H1 (cell line): Measurements from ENCODE around the gene UBE2E1. TPM values are rescaled to one million over a fixed set of nuclear protein-coding genes. Genes with fewer than 3 reads are reported as not detected.
A peak's percentile ranks its signal among the peaks of the same experiment; 100 is the strongest.

Experiments used
- BACH1 ChIP-seq: IDR thresholded peaks from 2 replicates; pipeline ENCODE4 v1.6.1; 2012; ENCODE audit warnings: low read length, improper control_type of control experiment
- CREB1 ChIP-seq: IDR thresholded peaks from 2 replicates; pipeline ENCODE4 v1.6.1; 2012; ENCODE audit warnings: inconsistent platforms
- KDM4A ChIP-seq: IDR thresholded peaks from one replicate; pipeline ENCODE4 v1.7.1; 2012; ENCODE audit warnings: low read depth, mild to moderate bottlenecking, moderate library complexity, low read length, inconsistent platforms; ENCODE audit not compliant: severe bottlenecking
- POLR2AphosphoS5 ChIP-seq: IDR thresholded peaks from 2 replicates; pipeline ENCODE4 v1.6.1; 2011; ENCODE audit warnings: low read depth, low read length
- RBBP5 ChIP-seq: IDR thresholded peaks from 2 replicates; pipeline ENCODE4 v1.7.1; 2012; ENCODE audit warnings: low read depth, mild to moderate bottlenecking, inconsistent platforms, low read length, moderate library complexity, borderline replicate concordance
- SIN3A ChIP-seq, 2 experiments: IDR thresholded peaks in 1 of 2; conservative IDR thresholded peaks in 1 of 2; 2 replicates each; pipeline ENCODE4 v1.6.1; 2011 to 2012; ENCODE audit warnings: low read length in 2 of 2, improper control_type of control experiment in 1 of 2, low read depth in 1 of 2, mild to moderate bottlenecking in 1 of 2
- SUZ12 ChIP-seq: fragments of 200-600 bp; sonication (generic); IDR thresholded peaks from 2 replicates; pipeline ENCODE4 v1.6.1; 2012; ENCODE audit warnings: mild to moderate bottlenecking, inconsistent platforms, low read length, moderate library complexity, mixed read lengths
- TBP ChIP-seq: IDR thresholded peaks from 2 replicates; pipeline ENCODE4 v1.6.1; 2011; ENCODE audit warnings: low read depth, low read length, improper control_type of control experiment
- polyA plus RNA-seq, 7 experiments: library from polyadenylated mRNA; depleted of rRNA in 3 of 7; stranded (reverse) in 5 of 7; unstranded in 2 of 7; fragments of >200 nt in 5 of 7; fragments of 200-250 nt in 2 of 7; gene quantifications; 1 replicate in 5 of 7; 2 replicates in 1 of 7; 4 replicates in 1 of 7; pipeline versions ENCODE4 v1.2.1 to v1.2.3, GENCODE V29; 2011 to 2013; ENCODE audit warnings: missing spikeins in 2 of 7, mixed read lengths in 2 of 7
- total RNA-seq: library from RNA; stranded (reverse); fragmentation: NEBNext Ultra II Directional; extraction: Animal tissue kit (Norgen Biotek cat#: 25700); gene quantifications from 2 replicates; pipeline ENCODE4 v1.2.1, GENCODE V29; 2021

Gene UBE2E1
- total and polyA plus RNA-seq, 2 of the 8 experiments (the other 6 are each of a cell fraction or from before 2014, with no cell fraction given) = 109 to 141 TPM

- TF ChIP-seq SUZ12 = peak; percentile 27; the same call in 1 of the 2 replicates
- 0 out of 2 replicates have a peak, but pooled peaks have one; percentile 6 for TF ChIP-seq BACH1
- peak in 1 of 2 experiments; percentile 66; a peak in 1 of 4 replicates for TF ChIP-seq SIN3A (conservative IDR thresholded peaks at IDR 0.05 in 1 of 2, IDR thresholded peaks at IDR 0.05 in 1 of 2; ENCODE audit: low read depth in 1 of 2, low read length in 2 of 2)
- TF ChIP-seq RBBP5 = peak; percentile 28; the same call in 1 of the 2 replicates
- TF ChIP-seq TBP = 0 out of 2 replicates have a peak, but pooled peaks have one; percentile 12
- TF ChIP-seq KDM4A = peak; percentile 45
- TF ChIP-seq CREB1 = no peak
- peak; percentile 74; the same call in 1 of the 2 replicates for TF ChIP-seq POLR2AphosphoS5
Measured at GRCh38 chr3:23805633-23806533, at the start of gene UBE2E1 (continued).
